Astrocyte (in vitro differentiated cells and primary cell): ENCODE measurements around the gene PSMC4. TPM values are rescaled to one million over a fixed set of nuclear protein-coding genes. Genes with fewer than 3 reads are reported as not detected.

Source experiments
- DNase-seq: peaks from one replicate; pipeline ENCODE4 v3.0.0-alpha.2; 2010; ENCODE audit warnings: low read depth
- FAIRE-seq: peaks from 2 replicates; lab custom pipeline; 2011; peaks lifted over from hg19 to GRCh38; lab: Jason Lieb, UNC
- H2AFZ ChIP-seq: 2 replicates; pipeline ENCODE4 v1.6.0; 2012; ENCODE audit warnings: low read depth, low read length, inconsistent platforms
- H3K27ac ChIP-seq: 2 replicates; pipeline ENCODE4 v1.5.1; 2011; ENCODE audit warnings: low read depth, low read length, inconsistent platforms
- H3K27me3 ChIP-seq: 2 replicates; pipeline ENCODE4 v1.6.0; 2011; ENCODE audit warnings: low read length, inconsistent platforms; ENCODE audit not compliant: insufficient read depth
- H3K36me3 ChIP-seq: 2 replicates; pipeline ENCODE4 v1.5.1; 2011; ENCODE audit warnings: low read length, inconsistent platforms; ENCODE audit not compliant: insufficient read depth
- H3K4me1 ChIP-seq: 2 replicates; pipeline ENCODE4 v1.5.1; 2011; ENCODE audit warnings: low read length, inconsistent platforms; ENCODE audit not compliant: insufficient read depth
- H3K4me2 ChIP-seq: 2 replicates; pipeline ENCODE4 v1.6.0; 2012; ENCODE audit warnings: low read length, inconsistent platforms
- H3K4me3 ChIP-seq: 2 replicates; pipeline ENCODE4 v1.5.1; 2011; ENCODE audit warnings: low read depth, mild to moderate bottlenecking, low read length, inconsistent platforms; ENCODE audit not compliant: insufficient read depth
- H3K79me2 ChIP-seq: 2 replicates; pipeline ENCODE4 v1.6.0; 2012; ENCODE audit warnings: mild to moderate bottlenecking, low read length, inconsistent platforms; ENCODE audit not compliant: insufficient read depth
- H3K9ac ChIP-seq: 2 replicates; pipeline ENCODE4 v1.6.0; 2012; ENCODE audit warnings: mild to moderate bottlenecking, low read length, inconsistent platforms
- H3K9me3 ChIP-seq: 2 replicates; pipeline ENCODE4 v1.5.1; 2012; ENCODE audit warnings: low read depth, mild to moderate bottlenecking, low read length, inconsistent platforms; ENCODE audit not compliant: insufficient read depth
- H4K20me1 ChIP-seq: 2 replicates; pipeline ENCODE4 v1.6.0; 2012; ENCODE audit warnings: low read length, inconsistent platforms; ENCODE audit not compliant: insufficient read depth
- H3K27ac Mint-ChIP-seq: one replicate; pipeline ENCODE4 v1.8.0; 2021; ENCODE audit warnings: mild to moderate bottlenecking, mixed read lengths; ENCODE audit not compliant: unreplicated experiment
- H3K27me3 Mint-ChIP-seq: one replicate; pipeline ENCODE4 v1.8.0; 2021; ENCODE audit warnings: low read depth, mixed read lengths; ENCODE audit not compliant: unreplicated experiment
- H3K36me3 Mint-ChIP-seq: one replicate; pipeline ENCODE4 v1.8.0; 2021; ENCODE audit warnings: low read depth, mixed read lengths; ENCODE audit not compliant: unreplicated experiment
- H3K4me1 Mint-ChIP-seq: one replicate; pipeline ENCODE4 v1.8.0; 2021; ENCODE audit warnings: low read depth, mixed read lengths; ENCODE audit not compliant: unreplicated experiment
- H3K4me3 Mint-ChIP-seq: one replicate; pipeline ENCODE4 v1.8.0; 2021; ENCODE audit warnings: mild to moderate bottlenecking, moderate library complexity, mixed read lengths; ENCODE audit not compliant: unreplicated experiment
- H3K9me3 Mint-ChIP-seq: one replicate; pipeline ENCODE4 v1.8.0; 2021; ENCODE audit warnings: mild to moderate bottlenecking, mixed read lengths; ENCODE audit not compliant: unreplicated experiment
- EZH2 ChIP-seq: IDR thresholded peaks from 2 replicates; pipeline ENCODE4 v1.6.1; 2012; ENCODE audit warnings: mild to moderate bottlenecking, low read length, inconsistent platforms; ENCODE audit not compliant: insufficient read depth
- total RNA-seq: library from RNA; stranded (reverse); gene quantifications from 2 replicates; pipeline ENCODE4 v1.2.1, GENCODE V29; 2021
- TF ChIP-seq, protein P1 (sequence below): IDR thresholded peaks from 2 replicates; pipeline ENCODE4 v1.5.1; 2011; ENCODE audit warnings: low read depth, mild to moderate bottlenecking, inconsistent platforms, low read length, moderate library complexity; ENCODE audit not compliant: insufficient read depth

The PSMC4 gene
- total RNA-seq, 1 donor from 2014 or later: 127 TPM

DNA sequence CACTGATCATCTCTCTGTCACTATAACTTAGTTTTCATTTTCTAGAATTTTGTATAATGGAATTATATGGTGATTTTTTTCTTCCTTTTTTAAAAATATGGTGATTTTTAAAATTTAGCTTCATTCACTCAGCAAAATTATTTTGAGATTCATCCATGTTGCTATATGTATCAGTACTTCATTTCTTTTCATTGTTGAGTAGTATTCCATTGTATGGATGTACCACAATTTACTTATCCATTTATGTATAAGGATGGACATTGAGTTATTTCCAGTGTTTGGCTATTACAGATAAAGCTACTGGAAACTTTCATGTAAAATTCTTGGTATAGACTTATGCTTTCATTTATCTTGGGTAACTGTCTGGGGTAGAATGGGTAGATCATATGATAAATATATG, 38.7 kb downstream of the PSMC4 start:
- Mint-ChIP-seq H3K4me3 (no peak overlapping the region), H3K4me1 (peaks cover 5% of the 10 kb centered on the region), H3K27ac (no peak overlapping the region), H3K9me3 (peaks cover 42% of the 10 kb centered on the region), H3K27me3 (no peaks in the 10 kb centered on the region), H3K36me3 (peaks cover 53% of the 10 kb centered on the region)
- H3K27ac ChIP-seq: no peak overlapping the region
- no peak overlapping the region for H3K4me3 ChIP-seq
- no peaks in the 10 kb centered on the region for H4K20me1 ChIP-seq
- H3K4me1 ChIP-seq: peaks cover 10% of the 10 kb centered on the region
- no peak for FAIRE-seq
- no peak for DNase-seq
- no peak for TF ChIP-seq EZH2
- TF ChIP-seq, protein P1, sequence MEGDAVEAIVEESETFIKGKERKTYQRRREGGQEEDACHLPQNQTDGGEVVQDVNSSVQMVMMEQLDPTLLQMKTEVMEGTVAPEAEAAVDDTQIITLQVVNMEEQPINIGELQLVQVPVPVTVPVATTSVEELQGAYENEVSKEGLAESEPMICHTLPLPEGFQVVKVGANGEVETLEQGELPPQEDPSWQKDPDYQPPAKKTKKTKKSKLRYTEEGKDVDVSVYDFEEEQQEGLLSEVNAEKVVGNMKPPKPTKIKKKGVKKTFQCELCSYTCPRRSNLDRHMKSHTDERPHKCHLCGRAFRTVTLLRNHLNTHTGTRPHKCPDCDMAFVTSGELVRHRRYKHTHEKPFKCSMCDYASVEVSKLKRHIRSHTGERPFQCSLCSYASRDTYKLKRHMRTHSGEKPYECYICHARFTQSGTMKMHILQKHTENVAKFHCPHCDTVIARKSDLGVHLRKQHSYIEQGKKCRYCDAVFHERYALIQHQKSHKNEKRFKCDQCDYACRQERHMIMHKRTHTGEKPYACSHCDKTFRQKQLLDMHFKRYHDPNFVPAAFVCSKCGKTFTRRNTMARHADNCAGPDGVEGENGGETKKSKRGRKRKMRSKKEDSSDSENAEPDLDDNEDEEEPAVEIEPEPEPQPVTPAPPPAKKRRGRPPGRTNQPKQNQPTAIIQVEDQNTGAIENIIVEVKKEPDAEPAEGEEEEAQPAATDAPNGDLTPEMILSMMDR: no peak
- H3K4me2 ChIP-seq: no peak overlapping the region
- no peak overlapping the region for H3K9ac ChIP-seq
- H3K79me2 ChIP-seq: no peaks in the 10 kb centered on the region
- H3K9me3 ChIP-seq: peaks cover 12% of the 10 kb centered on the region
- peaks cover 3% of the 10 kb centered on the region for H3K36me3 ChIP-seq
- H3K27me3 ChIP-seq: no peaks in the 10 kb centered on the region
- no peak overlapping the region for H2AFZ ChIP-seq

DNA sequence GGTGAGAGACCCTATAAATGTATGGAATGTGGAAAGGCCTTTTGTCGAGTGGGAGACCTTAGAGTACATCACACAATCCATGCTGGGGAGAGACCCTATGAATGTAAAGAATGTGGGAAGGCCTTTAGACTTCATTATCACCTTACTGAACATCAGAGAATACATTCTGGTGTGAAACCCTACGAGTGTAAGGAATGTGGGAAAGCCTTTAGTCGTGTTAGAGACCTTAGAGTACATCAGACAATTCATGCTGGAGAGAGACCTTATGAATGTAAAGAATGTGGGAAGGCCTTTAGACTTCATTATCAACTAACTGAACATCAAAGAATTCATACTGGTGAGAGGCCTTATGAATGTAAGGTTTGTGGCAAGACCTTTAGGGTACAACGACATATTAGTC, 43.0 kb downstream of the PSMC4 start:
- Histone ChIP-seq H4K20me1 (no peaks in the 10 kb centered on the region), H3K36me3 (no peaks in the 10 kb centered on the region), H3K27ac (no peak overlapping the region), H3K79me2 (no peaks in the 10 kb centered on the region), H3K4me2 (no peak overlapping the region), H3K4me3 (no peak overlapping the region), H2AFZ (no peak overlapping the region), H3K4me1 (no peaks in the 10 kb centered on the region), H3K9ac (no peak overlapping the region), H3K27me3 (no peaks in the 10 kb centered on the region), H3K9me3 (peaks cover 24% of the 10 kb centered on the region)
- H3K36me3 Mint-ChIP-seq: peaks cover 44% of the 10 kb centered on the region
- FAIRE-seq (no peak), DNase-seq (no peak)
- no peak overlapping the region for H3K4me3 Mint-ChIP-seq
- H3K27me3 Mint-ChIP-seq: no peaks in the 10 kb centered on the region
- H3K4me1 Mint-ChIP-seq: no peaks in the 10 kb centered on the region
- peaks cover 53% of the 10 kb centered on the region for H3K9me3 Mint-ChIP-seq
- no peak overlapping the region for H3K27ac Mint-ChIP-seq
- no peak for TF ChIP-seq EZH2
- TF ChIP-seq, protein P1: no peak

DNA sequence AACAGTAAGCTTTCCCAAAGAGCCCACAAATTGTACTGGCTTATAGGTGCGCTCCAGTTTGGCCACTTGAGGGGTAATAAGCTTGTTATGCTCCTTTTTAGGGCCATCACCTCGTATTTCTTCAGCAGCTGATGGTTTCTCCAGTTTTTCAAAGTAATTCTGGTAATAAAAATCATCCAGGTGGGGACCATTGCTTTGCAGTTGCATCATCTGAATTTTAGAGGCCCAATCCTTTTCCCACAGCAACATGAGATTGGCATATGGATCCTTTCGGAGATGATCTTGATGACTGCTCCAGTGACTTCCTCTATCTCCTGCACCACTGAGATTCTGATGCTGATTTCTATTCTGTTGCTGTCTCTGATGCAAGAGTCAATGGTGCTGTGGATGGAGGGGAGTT, 53.0 kb downstream of the PSMC4 start:
- Histone ChIP-seq H3K79me2 (no peaks in the 10 kb centered on the region), H3K27ac (no peak overlapping the region), H3K4me2 (no peak overlapping the region), H3K9me3 (peaks cover 31% of the 10 kb centered on the region), H3K4me1 (no peaks in the 10 kb centered on the region), H2AFZ (no peak overlapping the region), H3K27me3 (no peaks in the 10 kb centered on the region), H3K4me3 (no peak overlapping the region), H4K20me1 (no peaks in the 10 kb centered on the region), H3K9ac (no peak overlapping the region), H3K36me3 (no peaks in the 10 kb centered on the region)
- no peaks in the 10 kb centered on the region for H3K27me3 Mint-ChIP-seq
- no peak for DNase-seq
- no peaks in the 10 kb centered on the region for H3K4me1 Mint-ChIP-seq
- no peak for FAIRE-seq
- peaks cover 2% of the 10 kb centered on the region for H3K36me3 Mint-ChIP-seq
- H3K4me3 Mint-ChIP-seq: no peak overlapping the region
- H3K9me3 Mint-ChIP-seq: peaks cover 49% of the 10 kb centered on the region
- TF ChIP-seq EZH2: no peak
- TF ChIP-seq, protein P1: no peak
- no peak overlapping the region for H3K27ac Mint-ChIP-seq
